Fibroblast of upper back skin (primary cell): ENCODE results near the gene KRTAP10-1.
"Not testable (repeated sequence)": the region's sequence is repeated elsewhere in the genome, so short reads cannot be mapped to it uniquely, and the experiment has no call there.

Experiments used
- DNase-seq: peaks from one replicate; pipeline ENCODE4 v3.0.0-alpha.2; 2013

The KRTAP10-1 gene

GRCh38 chr21:44539991-44540666 is at the start of gene KRTAP10-1:
KRTAP10-1 (minus strand) TSS chr21:44540195; CDS start chr21:44540150, 45 bp downstream.
- no peak for DNase-seq

GRCh38 chr21:44589094-44589493 is 49.1 kb upstream of the KRTAP10-1 start:
- DNase-seq: no peak

- DNase-seq: no peak
Measured at GRCh38 chr21:44585892-44586291, 45.9 kb upstream of the KRTAP10-1 start.

GRCh38 chr21:44583800-44584147 is 43.8 kb upstream of the KRTAP10-1 start:
- no peak for DNase-seq

- no peak for DNase-seq
Measured at GRCh38 chr21:44583089-44583799, 43.2 kb upstream of the KRTAP10-1 start.

- no peak for DNase-seq
Measured at GRCh38 chr21:44582055-44582454, 42.1 kb upstream of the KRTAP10-1 start.

GRCh38 chr21:44581158-44581557 is 41.2 kb upstream of the KRTAP10-1 start:
- DNase-seq: no peak

- DNase-seq: not testable (repeated sequence)
Measured at GRCh38 chr21:44580231-44580821, 40.3 kb upstream of the KRTAP10-1 start, which contains the start of gene KRTAP10-5. KRTAP10-5 (minus strand) TSS chr21:44580604; CDS start chr21:44580578, 26 bp downstream.

GRCh38 chr21:44579833-44580144 is 39.8 kb upstream of the KRTAP10-1 start:
- no peak for DNase-seq

- DNase-seq: no peak
Measured at GRCh38 chr21:44579056-44579832, 39.2 kb upstream of the KRTAP10-1 start.

GRCh38 chr21:44578371-44579055 is 38.5 kb upstream of the KRTAP10-1 start:
- no peak for DNase-seq

GRCh38 chr21:44576025-44576420 is 36.0 kb upstream of the KRTAP10-1 start:
- DNase-seq: no peak

- DNase-seq: no peak
Measured at GRCh38 chr21:44575307-44576024, 35.5 kb upstream of the KRTAP10-1 start.

GRCh38 chr21:44574457-44575306 is 34.7 kb upstream of the KRTAP10-1 start:
- no peak for DNase-seq

- not testable (repeated sequence) for DNase-seq
Measured at GRCh38 chr21:44573630-44574456, 33.8 kb upstream of the KRTAP10-1 start, which contains the start of gene KRTAP10-4. KRTAP10-4 (plus strand) TSS chr21:44573729; CDS start chr21:44573759, 30 bp downstream.

GRCh38 chr21:44572959-44573583 is 33.1 kb upstream of the KRTAP10-1 start:
- no peak for DNase-seq

GRCh38 chr21:44571844-44572782 is 32.1 kb upstream of the KRTAP10-1 start:
- DNase-seq: no peak

GRCh38 chr21:44571296-44571695 is 31.3 kb upstream of the KRTAP10-1 start:
- DNase-seq: no peak
